H54 (cell line): ENCODE measurements around the gene DPM3.
"Not testable (repeated sequence)": the region's sequence is repeated elsewhere in the genome, so short reads cannot be mapped to it uniquely, and the experiment has no call there.

Experiments
- DNase-seq: peaks from one replicate; pipeline ENCODE4 v3.0.0; 2011; ENCODE audit warnings: low spot score, mixed read lengths; ENCODE audit not compliant: insufficient read length
- FAIRE-seq: peaks from 3 replicates; lab custom pipeline; 2011; peaks lifted over from hg19 to GRCh38; lab: Jason Lieb, UNC
- POLR2A ChIP-seq: IDR thresholded peaks from 2 replicates; pipeline ENCODE4 v1.6.1; 2011; ENCODE audit warnings: low read depth, mild to moderate bottlenecking, low read length

DPM3 gene

GRCh38 chr1:155160128-155160527 lies 19.8 kb upstream of the DPM3 start:
- DNase-seq (no peak), FAIRE-seq (no peak)
- no peak for TF ChIP-seq POLR2A

GRCh38 chr1:155158991-155159390 lies 18.7 kb upstream of the DPM3 start:
- no peak for TF ChIP-seq POLR2A
- DNase-seq (no peak), FAIRE-seq (no peak)

GRCh38 chr1:155155996-155156643 lies 15.8 kb upstream of the DPM3 start:
- not testable (repeated sequence) for FAIRE-seq, DNase-seq

GRCh38 chr1:155145491-155145890 lies 5.2 kb upstream of the DPM3 start:
- FAIRE-seq (no peak), DNase-seq (no peak)
- no peak for TF ChIP-seq POLR2A

GRCh38 chr1:155141749-155142148 lies 1.4 kb upstream of the DPM3 start:
- no peak for TF ChIP-seq POLR2A
- no peak for FAIRE-seq
- no peak for DNase-seq

GRCh38 chr1:155140630-155140953 lies 261 bp upstream of the DPM3 start:
- DNase-seq, result no peak
- FAIRE-seq, result no peak
- TF ChIP-seq POLR2A, result no peak

- DNase-seq (no peak), FAIRE-seq (no peak)
- no peak for TF ChIP-seq POLR2A
Observed at GRCh38 chr1:155137154-155137949, 3.0 kb downstream of the DPM3 start.

GRCh38 chr1:155136748-155137147 lies 3.6 kb downstream of the DPM3 start:
- DNase-seq (no peak), FAIRE-seq (no peak)
- no peak for TF ChIP-seq POLR2A

- peak; percentile 78 for TF ChIP-seq POLR2A
- peak; percentile 81 for DNase-seq
- FAIRE-seq, result no peak
Observed at GRCh38 chr1:155135415-155136028, 4.8 kb downstream of the DPM3 start, which contains the start of gene SLC50A1. Gene SLC50A1, plus strand, starts transcription at chr1:155135852. Its CDS starts 60 bp downstream, at chr1:155135912.

- FAIRE-seq, result no peak
- TF ChIP-seq POLR2A, result no peak; the same call in 1 of the 2 replicates
- peak; percentile 91 for DNase-seq
Observed at GRCh38 chr1:155134880-155135414, 5.4 kb downstream of the DPM3 start.

GRCh38 chr1:155134322-155134721 lies 6.0 kb downstream of the DPM3 start:
- FAIRE-seq (no peak), DNase-seq (no peak)
- no peak for TF ChIP-seq POLR2A

GRCh38 chr1:155133799-155134281 lies 6.5 kb downstream of the DPM3 start:
- no peak for TF ChIP-seq POLR2A
- DNase-seq, result no peak
- no peak for FAIRE-seq

- TF ChIP-seq POLR2A, result no peak
- DNase-seq (no peak), FAIRE-seq (no peak)
Observed at GRCh38 chr1:155131856-155132255, 8.5 kb downstream of the DPM3 start.

- no peak for FAIRE-seq
- no peak for DNase-seq
- no peak for TF ChIP-seq POLR2A
Observed at GRCh38 chr1:155131285-155131684, 9.0 kb downstream of the DPM3 start.
